ENCODE data around the gene ENTREP3.

GRCh38 chr1:155226188-155226909, 28.9 kb downstream of the ENTREP3 start:
- TF ChIP-seq CTCF (IDR thresholded peaks at IDR 0.05) (peak; percentile 41 to 72 (median 57)), POLR2A (IDR thresholded peaks at IDR 0.05) (no peak), EP300 (IDR thresholded peaks at IDR 0.05) (no peak)
